Measurements from ENCODE around the gene TP73. TPM values are rescaled to one million over a fixed set of nuclear protein-coding genes. Genes with fewer than 3 reads are reported as not detected.

The TP73 gene
- total RNA-seq, 1 experiment from 2014 or later: 2.5 TPM

GRCh38 chr1:3688356-3689137 is 36.2 kb downstream of the TP73 start:
- DNase-seq (ENCODE audit: low read depth): peak; percentile 81

- DNase-seq (ENCODE audit: low read depth): no peak
These were observed 36.9 kb downstream of the TP73 start for GRCh38 chr1:3689138-3689750.

GRCh38 chr1:3690282-3691065 is 38.2 kb downstream of the TP73 start:
- DNase-seq (ENCODE audit: low read depth): no peak

- no peak for DNase-seq (ENCODE audit: low read depth)
These were observed 39.3 kb downstream of the TP73 start for GRCh38 chr1:3691421-3692204.

- no peak for DNase-seq (ENCODE audit: low read depth)
These were observed 40.3 kb downstream of the TP73 start for GRCh38 chr1:3692598-3692997.

GRCh38 chr1:3693321-3693720 is 41.0 kb downstream of the TP73 start:
- no peak for DNase-seq (ENCODE audit: low read depth)

- peak; percentile 59 for DNase-seq (ENCODE audit: low read depth)
These were observed 43.3 kb downstream of the TP73 start for GRCh38 chr1:3695326-3696217.

GRCh38 chr1:3696689-3697088 is 44.4 kb downstream of the TP73 start:
- no peak for DNase-seq (ENCODE audit: low read depth)

- no peak for DNase-seq (ENCODE audit: low read depth)
These were observed 44.8 kb downstream of the TP73 start for GRCh38 chr1:3697104-3697503.

- DNase-seq (ENCODE audit: low read depth): no peak
These were observed 45.5 kb downstream of the TP73 start for GRCh38 chr1:3697810-3698209.

GRCh38 chr1:3698660-3699408 is 46.5 kb downstream of the TP73 start:
- DNase-seq (ENCODE audit: low read depth): no peak

GRCh38 chr1:3699596-3699995 is 47.3 kb downstream of the TP73 start:
- DNase-seq (ENCODE audit: low read depth): no peak

GRCh38 chr1:3700631-3701030 is 48.3 kb downstream of the TP73 start:
- no peak for DNase-seq (ENCODE audit: low read depth)

GRCh38 chr1:3702528-3702927 is 50.2 kb downstream of the TP73 start:
- DNase-seq (ENCODE audit: low read depth): no peak

- peak; percentile 32 for DNase-seq (ENCODE audit: low read depth)
These were observed 50.8 kb downstream of the TP73 start for GRCh38 chr1:3702990-3703728.

GRCh38 chr1:3703786-3704371 is 51.6 kb downstream of the TP73 start:
- DNase-seq (ENCODE audit: low read depth): no peak

GRCh38 chr1:3705341-3705950 is 53.1 kb downstream of the TP73 start:
- DNase-seq (ENCODE audit: low read depth): no peak

- no peak for DNase-seq (ENCODE audit: low read depth)
These were observed 54.5 kb downstream of the TP73 start for GRCh38 chr1:3706651-3707297.

All from Daoy (cell line).